Activated gamma-delta T cell treated with Interleukin-2 at 50 U/mL for 16 hours (primary cell): Measurements from ENCODE around the gene TRAPPC10.

ENCODE experiments used
- DNase-seq: peaks from one replicate; pipeline ENCODE4 v3.0.0-alpha.2; 2020

Gene TRAPPC10

GRCh38 chr21:44003307-44003966 is 8.7 kb upstream of the TRAPPC10 start:
- no peak for DNase-seq

GRCh38 chr21:44005071-44005470 is 7.0 kb upstream of the TRAPPC10 start:
- DNase-seq, result no peak

GRCh38 chr21:44005593-44005992 is 6.5 kb upstream of the TRAPPC10 start:
- DNase-seq, result no peak

DNA sequence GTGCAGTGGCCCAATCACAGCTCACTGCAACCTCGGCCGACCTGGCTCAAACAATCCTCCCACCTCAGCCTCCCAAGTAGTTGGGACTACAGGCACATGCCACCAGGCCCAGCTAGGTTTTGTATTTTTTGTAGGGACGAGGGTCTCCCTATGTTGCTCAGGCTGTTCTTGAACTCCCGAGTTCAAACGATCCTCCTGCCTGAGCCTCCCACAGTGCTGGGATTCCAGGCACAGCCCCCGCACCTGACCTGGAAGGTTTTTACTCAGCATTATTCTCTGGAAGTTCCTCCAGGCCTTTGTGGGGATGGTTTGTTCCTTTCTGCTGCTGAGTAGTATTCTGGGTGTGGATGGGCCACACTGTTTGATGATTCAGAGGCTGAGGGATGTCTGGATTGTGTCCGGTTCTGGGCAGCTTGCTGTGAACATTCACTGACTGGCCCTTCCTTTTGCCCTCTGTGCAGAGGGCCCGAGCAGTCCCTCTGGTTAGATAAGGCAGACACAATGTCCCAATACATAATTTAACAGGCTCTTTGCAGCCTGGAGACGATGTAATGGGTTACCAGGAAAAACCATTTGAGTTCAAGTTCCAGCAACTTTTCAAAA is 6.0 kb upstream of the TRAPPC10 start:
- no peak for DNase-seq

DNA sequence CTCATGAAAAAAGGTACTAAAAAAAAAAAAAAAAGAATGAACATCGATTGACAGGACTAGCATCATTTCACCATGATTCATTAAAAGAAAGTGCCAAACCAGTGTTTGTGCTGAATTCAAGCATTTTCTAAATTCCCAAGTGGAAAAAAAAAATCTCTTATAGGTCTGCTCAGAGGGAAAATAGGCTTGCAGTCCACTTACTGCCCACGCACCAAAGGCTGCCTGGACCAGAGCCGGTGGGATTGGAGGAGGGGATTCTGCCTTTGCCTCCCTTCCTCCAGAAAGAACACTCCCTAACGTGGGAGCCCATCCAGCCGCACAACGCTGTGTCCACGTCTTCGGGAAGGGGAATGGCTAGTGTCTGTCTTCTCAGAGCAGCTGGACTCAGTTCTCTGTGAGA is 5.5 kb upstream of the TRAPPC10 start:
- DNase-seq, result no peak

DNA sequence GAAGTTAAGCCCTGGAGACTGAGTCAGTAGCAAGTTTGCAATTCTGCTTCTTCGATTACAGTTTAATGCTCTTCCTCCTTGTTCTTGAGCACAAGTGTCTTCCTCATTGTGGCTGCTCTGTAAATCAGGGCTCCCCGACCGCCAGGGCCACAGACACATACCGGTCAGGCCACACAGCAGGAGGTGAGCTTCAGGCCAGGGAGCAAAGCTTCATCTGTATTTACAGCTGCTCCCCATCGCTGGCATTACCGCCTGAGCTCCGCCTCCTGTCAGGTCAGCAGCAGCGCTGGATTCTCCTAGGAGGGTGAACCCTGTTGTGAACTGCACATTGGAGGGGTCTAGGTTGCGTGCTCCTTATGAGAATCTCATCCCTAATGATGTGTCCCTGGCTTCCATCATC is 1.7 kb upstream of the TRAPPC10 start:
- no peak for DNase-seq

- no peak for DNase-seq
Measured at GRCh38 chr21:44011123-44011522, 986 bp upstream of the TRAPPC10 start.

GRCh38 chr21:44012474-44013379 is 618 bp downstream of the TRAPPC10 start:
- DNase-seq, result peak; percentile 77

GRCh38 chr21:44013380-44014088 is 1.4 kb downstream of the TRAPPC10 start:
- peak; percentile 18 for DNase-seq

DNA sequence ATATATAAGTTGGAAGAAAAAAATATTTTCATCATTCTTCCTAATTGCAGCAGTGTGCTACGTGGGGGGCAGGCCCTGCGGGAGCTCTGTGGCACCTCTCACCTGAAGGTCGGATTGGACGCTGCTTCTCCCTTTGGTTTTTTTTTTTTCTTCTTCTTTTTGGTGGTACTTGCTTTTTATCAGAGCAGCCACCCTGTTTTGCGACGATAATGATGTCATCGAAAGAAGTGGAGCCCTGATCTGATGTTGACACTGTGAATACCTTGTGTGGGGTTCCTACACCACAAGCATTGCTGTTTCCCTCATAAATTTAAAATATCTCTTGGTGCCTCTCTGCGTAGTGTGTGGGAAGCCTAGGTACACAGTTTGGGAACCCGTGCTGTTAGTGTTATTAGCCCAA is 5.5 kb downstream of the TRAPPC10 start:
- no peak for DNase-seq

DNA sequence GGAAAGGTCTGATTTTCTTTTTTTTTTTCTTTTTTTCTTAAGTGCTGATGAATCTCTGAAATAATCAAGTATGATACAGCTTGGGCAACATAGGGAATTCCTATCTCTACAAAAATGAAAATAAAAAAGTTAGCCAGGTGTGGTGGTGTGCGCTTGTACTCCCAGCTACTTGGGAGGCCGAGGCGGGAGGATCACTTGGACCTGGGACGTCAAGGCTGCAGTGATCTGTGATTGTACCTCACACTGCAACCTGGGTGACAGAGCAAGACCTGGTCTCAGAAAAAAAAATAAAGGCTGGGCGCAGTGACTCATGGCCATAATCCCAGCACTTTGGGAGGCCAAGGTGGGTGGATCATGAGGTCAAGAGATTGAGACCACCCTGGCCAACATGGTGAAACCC is 6.0 kb downstream of the TRAPPC10 start:
- no peak for DNase-seq

- DNase-seq, result peak; percentile 13
Measured at GRCh38 chr21:44018813-44019567, 6.9 kb downstream of the TRAPPC10 start.

GRCh38 chr21:44019568-44019958 is 7.5 kb downstream of the TRAPPC10 start:
- no peak for DNase-seq

GRCh38 chr21:44020551-44020950 is 8.4 kb downstream of the TRAPPC10 start:
- DNase-seq, result no peak

DNA sequence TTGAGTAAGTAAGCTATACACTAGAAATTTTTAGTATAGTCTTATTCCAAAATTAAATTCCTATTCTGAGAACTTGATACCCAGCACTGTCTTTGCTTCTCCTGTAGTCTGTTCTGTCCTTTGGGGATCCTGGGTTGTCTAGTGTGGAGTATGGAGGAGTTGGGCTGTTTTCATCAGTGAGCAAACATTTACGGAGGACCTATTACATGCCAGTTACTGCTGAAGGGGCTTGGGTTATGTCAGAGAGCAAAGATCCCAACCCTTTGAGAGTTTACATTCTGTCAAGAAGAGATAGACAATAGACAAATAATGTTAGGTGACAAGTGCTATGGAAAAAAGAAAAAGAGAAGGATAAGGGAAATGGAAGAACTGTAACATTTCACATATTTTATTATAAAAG is 9.0 kb downstream of the TRAPPC10 start:
- no peak for DNase-seq

- DNase-seq, result no peak
Measured at GRCh38 chr21:44024257-44024656, 12.1 kb downstream of the TRAPPC10 start.

- DNase-seq, result no peak
Measured at GRCh38 chr21:44024887-44025353, 12.8 kb downstream of the TRAPPC10 start.

DNA sequence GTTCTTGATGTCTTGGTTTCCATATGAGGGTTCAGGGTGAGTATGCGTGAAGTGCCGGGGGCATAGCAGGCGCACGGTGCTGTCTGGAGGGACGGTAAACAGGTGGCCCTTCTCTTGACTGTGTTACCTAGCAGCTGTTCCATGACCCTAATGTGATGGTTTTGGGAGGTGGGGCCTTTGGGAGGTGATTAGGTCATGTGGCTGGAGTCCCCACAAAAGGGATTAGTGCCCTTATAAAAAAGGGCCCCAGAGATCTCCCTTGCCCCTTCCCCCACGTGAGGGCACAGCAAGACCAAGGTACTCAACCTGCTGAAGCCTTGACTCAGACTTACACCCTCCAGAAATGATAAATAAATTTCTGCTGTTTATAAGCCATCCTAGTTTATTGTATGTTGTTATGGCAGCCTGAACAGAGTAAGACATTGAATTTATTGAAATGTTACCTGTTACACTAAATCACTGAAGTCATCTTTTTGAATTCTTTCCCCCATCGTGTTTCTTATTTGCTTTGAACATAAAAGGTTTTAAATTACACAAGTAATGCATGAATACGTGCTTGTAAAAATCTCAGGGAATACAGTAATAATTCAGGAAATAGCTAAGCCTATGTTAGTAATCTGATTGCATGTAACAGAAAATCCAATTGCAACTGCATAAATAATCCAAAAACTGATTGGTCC is 15.6 kb downstream of the TRAPPC10 start:
- DNase-seq, result no peak

DNA sequence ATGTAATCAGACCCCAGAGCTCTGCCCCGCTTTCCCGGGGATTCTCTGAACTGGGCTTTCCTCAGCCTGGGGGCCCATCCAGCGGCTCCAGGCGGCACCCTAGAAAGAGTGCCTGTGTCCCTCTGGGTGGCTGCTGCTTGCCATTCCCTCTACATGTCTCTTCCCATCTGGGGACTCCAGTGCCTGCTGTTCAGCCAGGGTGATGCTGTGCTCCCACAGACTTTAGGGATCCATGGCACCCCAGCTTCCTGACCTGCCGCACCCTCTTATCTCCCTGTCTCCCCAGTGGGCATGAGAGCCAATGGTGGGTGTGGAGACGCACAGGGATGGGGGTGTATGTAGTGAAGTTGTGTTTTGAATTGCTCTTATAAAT is 16.2 kb downstream of the TRAPPC10 start:
- DNase-seq, result no peak

GRCh38 chr21:44029460-44030087 is 17.5 kb downstream of the TRAPPC10 start:
- DNase-seq, result no peak

DNA sequence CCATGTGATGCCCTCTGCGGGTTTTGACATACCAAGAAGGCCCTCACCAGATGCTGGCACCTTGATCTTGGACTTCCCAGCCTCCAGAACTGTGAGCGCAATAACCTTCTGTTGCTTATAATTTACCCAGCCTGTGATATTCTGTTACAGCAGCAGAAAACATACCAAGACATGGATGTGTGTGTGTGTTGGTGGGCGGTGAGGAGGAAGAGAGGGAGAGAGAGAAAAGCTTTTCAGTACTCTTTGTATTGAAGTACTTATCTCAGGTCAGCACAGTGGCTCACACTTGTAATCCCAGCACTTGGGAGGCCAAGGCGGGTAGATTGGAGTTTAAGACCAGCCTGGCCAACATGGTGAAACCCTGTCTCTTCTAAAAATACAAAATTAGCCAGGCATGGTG is 23.1 kb downstream of the TRAPPC10 start:
- DNase-seq, result no peak
